Mucosa of stomach (tissue), 1 donor: ENCODE data around the gene ICA1.

Experiments used
- H3K27me3 ChIP-seq: one replicate; pipeline ENCODE4 v1.7.0; 2013; ENCODE audit warnings: mild to moderate bottlenecking, low read length; ENCODE audit not compliant: control insufficient read depth, insufficient read depth
- H3K36me3 ChIP-seq: one replicate; pipeline ENCODE4 v1.7.0; 2013; ENCODE audit warnings: low read length; ENCODE audit not compliant: control insufficient read depth, insufficient read depth
- H3K4me1 ChIP-seq: one replicate; pipeline ENCODE4 v1.7.0; 2013; ENCODE audit warnings: mild to moderate bottlenecking, low read length; ENCODE audit not compliant: control insufficient read depth, insufficient read depth
- H3K4me3 ChIP-seq: one replicate; pipeline ENCODE4 v1.7.0; 2013; ENCODE audit warnings: low read length
- H3K9ac ChIP-seq: one replicate; pipeline ENCODE4 v1.7.0; 2013; ENCODE audit warnings: mild to moderate bottlenecking, low read length, moderate library complexity
- H3K9me3 ChIP-seq: one replicate; pipeline ENCODE4 v1.7.0; 2013; ENCODE audit warnings: mild to moderate bottlenecking, low read length, moderate library complexity; ENCODE audit not compliant: control insufficient read depth
- donor health status: Pancreatic carcinoma.

Gene ICA1

GRCh38 chr7:8216334-8216690 is 45.7 kb downstream of the ICA1 start:
- H3K27me3 ChIP-seq = no peaks in the 10 kb centered on the region
- no peaks in the 10 kb centered on the region for H3K4me1 ChIP-seq
- no peaks in the 10 kb centered on the region for H3K36me3 ChIP-seq

DNA sequence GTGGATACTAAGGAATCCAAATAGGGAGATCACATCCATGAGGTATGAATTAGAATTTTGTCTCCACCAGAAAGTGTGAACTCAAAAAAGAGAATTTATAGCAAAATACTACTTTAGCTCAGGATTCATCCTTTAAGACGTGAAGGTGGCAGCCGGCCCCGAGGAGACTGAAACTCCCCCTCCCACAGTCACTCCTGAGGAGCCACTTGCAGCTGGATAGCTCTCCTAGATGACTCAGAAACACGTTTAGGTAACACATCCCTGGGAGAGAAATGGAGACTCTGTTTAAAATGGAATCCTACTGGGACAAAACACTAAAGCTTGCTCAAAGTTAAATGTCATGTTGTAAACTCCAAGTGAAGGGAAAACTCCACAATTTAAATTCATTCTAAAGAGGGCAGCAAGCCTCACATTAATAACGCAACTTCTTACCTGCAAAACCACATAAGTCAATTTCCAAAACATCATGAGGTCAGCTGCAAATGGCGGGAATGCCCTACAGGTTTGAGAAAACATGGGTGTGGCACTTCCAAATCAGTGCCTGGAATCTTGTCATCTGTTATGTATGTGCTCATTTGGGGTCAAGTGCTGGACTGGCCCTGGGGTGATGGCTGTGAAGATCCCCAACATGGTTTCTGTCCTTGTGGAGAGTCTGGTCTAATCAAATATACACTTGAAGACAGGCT is 46.2 kb downstream of the ICA1 start:
- no peaks in the 10 kb centered on the region for H3K9me3 ChIP-seq
- H3K27me3 ChIP-seq = no peaks in the 10 kb centered on the region
- H3K4me3 ChIP-seq = no peak overlapping the region
- H3K36me3 ChIP-seq = no peaks in the 10 kb centered on the region
- H3K4me1 ChIP-seq = no peaks in the 10 kb centered on the region
- no peak overlapping the region for H3K9ac ChIP-seq

More at GRCh38 chr7:8216334-8216690, 45.7 kb downstream of the ICA1 start:
- Histone ChIP-seq H3K9me3 (no peaks in the 10 kb centered on the region), H3K4me3 (no peak overlapping the region), H3K9ac (no peak overlapping the region)

- H3K4me3 ChIP-seq = no peak overlapping the region
- no peak overlapping the region for H3K9ac ChIP-seq
- H3K9me3 ChIP-seq = no peaks in the 10 kb centered on the region
- H3K36me3 ChIP-seq = no peaks in the 10 kb centered on the region
- no peaks in the 10 kb centered on the region for H3K4me1 ChIP-seq
- no peaks in the 10 kb centered on the region for H3K27me3 ChIP-seq
Measured at GRCh38 chr7:8214244-8214824, 47.6 kb downstream of the ICA1 start.

GRCh38 chr7:8213381-8213780 is 48.6 kb downstream of the ICA1 start:
- Histone ChIP-seq H3K4me1 (no peaks in the 10 kb centered on the region), H3K36me3 (no peaks in the 10 kb centered on the region), H3K4me3 (no peak overlapping the region), H3K9me3 (no peaks in the 10 kb centered on the region), H3K9ac (no peak overlapping the region), H3K27me3 (no peaks in the 10 kb centered on the region)

DNA sequence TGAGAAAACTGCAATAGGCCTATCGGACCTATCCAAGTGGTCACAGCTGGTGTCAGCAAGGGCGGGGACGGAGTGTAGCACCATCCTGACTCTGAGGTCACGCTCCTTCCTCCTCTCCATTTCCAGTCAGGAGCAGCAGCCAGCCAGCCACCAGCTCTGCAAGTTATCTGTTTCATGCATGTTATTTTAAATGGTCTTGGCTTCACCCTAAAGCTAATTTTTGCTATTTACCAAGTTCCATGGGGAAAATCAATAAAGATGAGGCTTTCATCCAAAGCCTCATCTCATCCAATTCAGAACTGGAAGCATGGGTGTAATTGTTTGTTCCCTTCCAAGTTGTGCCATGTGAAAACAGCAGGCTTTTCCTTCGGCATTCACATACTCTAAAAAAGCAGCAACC is 49.3 kb downstream of the ICA1 start:
- H3K9me3 ChIP-seq = no peaks in the 10 kb centered on the region
- no peaks in the 10 kb centered on the region for H3K27me3 ChIP-seq
- no peaks in the 10 kb centered on the region for H3K4me1 ChIP-seq
- H3K36me3 ChIP-seq = no peaks in the 10 kb centered on the region
- H3K4me3 ChIP-seq = no peak overlapping the region
- H3K9ac ChIP-seq = no peak overlapping the region

DNA sequence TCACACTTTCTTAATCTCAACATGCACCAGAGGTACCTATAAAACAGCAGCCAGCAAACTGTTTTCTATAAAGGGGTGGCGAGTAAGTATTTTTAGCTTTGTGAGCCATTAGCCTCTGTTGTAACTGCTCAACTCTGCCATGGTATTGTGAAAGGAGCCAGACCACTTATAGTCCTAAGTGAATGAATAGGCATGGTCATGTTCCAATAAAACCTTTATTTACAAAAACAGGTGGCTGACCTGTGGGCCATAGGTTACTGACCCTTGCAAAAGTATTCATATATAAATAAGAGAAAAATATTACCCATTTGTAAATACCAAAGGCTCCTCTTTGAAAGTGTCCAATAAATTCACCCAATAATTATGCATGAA is 50.3 kb downstream of the ICA1 start:
- Histone ChIP-seq H3K27me3 (no peaks in the 10 kb centered on the region), H3K4me3 (no peak overlapping the region), H3K9me3 (no peaks in the 10 kb centered on the region), H3K9ac (no peak overlapping the region), H3K36me3 (no peaks in the 10 kb centered on the region), H3K4me1 (no peaks in the 10 kb centered on the region)

DNA sequence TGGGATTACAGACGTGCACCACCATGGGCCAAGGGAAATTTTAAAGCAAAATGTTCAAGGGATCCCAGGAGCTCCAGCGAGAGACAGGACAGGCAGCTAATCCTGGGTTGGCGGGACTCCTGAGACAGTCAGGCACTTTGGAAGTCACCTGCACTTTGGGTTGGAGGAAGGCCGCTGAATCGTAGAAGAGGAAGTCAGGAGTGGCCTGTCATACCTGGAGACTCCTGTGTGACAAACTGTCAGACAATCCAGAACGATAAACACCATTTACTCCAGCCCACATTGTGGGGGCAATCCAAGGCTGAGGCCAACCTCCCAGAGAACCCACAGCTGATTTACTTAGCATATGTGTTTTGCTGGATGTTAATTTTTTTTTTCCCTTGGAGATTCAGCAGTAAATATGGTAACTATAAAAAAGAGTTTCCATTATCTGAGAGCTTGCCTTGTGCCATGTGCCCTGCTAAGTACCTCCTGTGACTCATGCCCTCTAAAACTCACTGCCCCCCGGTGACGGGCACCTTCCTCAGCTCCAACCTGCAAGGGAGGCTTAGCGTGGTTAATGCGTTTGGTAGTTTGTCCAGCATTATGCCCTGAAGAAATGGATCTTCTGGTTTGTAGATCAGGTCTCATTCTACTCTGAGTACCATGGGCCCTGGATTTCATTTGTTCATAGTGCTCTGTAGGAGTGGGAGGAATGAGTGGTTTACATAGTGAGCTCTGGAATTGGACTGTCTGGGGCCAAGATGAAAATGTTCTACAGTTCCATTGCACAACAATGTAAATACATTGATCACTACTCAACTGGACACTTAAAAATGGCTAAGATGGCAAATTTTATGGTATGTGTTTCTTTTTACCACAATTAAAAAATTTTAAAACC is 50.9 kb downstream of the ICA1 start:
- no peak overlapping the region for H3K9ac ChIP-seq

DNA sequence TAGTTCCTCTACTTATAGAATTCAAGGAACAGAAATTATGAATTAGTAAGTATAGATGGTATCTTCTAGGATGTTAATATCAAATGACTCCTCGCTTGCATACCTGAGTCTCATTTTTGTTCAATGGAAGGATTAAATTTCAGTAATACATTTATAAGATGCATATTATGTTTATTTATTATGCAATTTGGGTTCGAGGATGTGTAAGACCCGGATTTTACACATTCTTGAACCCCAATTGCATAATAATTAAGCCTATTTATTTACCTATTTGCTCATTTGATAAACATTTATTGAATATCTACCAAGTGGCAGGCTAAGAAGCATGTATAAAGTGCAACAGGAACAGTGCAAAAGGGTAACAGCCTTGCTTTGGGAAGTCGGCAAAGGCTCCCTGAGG is 52.6 kb downstream of the ICA1 start:
- H3K9ac ChIP-seq = no peak overlapping the region
- no peak overlapping the region for H3K4me3 ChIP-seq
- no peaks in the 10 kb centered on the region for H3K4me1 ChIP-seq
- no peaks in the 10 kb centered on the region for H3K36me3 ChIP-seq
- H3K9me3 ChIP-seq = no peaks in the 10 kb centered on the region
- no peaks in the 10 kb centered on the region for H3K27me3 ChIP-seq

More for the DNA sequence above, 50.9 kb downstream of the ICA1 start:
- Histone ChIP-seq H3K4me3 (no peak overlapping the region), H3K4me1 (no peaks in the 10 kb centered on the region), H3K36me3 (no peaks in the 10 kb centered on the region), H3K27me3 (no peaks in the 10 kb centered on the region), H3K9me3 (no peaks in the 10 kb centered on the region)

DNA sequence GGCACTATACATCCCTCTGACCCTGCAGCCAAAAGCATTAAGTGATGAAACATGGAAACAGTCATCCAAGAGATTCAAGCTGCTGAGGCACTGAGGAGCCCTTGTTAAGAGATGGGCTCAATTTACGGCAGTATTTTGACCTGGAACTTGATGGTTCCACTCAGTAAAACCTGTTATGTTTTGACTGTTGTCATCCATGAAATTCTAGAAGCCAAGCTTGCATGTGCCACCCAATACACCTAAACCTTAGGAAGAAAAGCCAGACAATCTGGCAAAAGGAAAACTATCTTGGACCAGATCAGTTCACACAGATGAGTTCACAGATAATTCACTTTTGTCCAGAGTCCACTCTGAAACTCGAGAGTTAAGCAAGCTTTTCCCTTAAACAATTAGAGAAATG is 53.2 kb downstream of the ICA1 start:
- Histone ChIP-seq H3K36me3 (no peaks in the 10 kb centered on the region), H3K9me3 (no peaks in the 10 kb centered on the region), H3K9ac (no peak overlapping the region), H3K4me3 (no peak overlapping the region), H3K4me1 (no peaks in the 10 kb centered on the region), H3K27me3 (no peaks in the 10 kb centered on the region)

DNA sequence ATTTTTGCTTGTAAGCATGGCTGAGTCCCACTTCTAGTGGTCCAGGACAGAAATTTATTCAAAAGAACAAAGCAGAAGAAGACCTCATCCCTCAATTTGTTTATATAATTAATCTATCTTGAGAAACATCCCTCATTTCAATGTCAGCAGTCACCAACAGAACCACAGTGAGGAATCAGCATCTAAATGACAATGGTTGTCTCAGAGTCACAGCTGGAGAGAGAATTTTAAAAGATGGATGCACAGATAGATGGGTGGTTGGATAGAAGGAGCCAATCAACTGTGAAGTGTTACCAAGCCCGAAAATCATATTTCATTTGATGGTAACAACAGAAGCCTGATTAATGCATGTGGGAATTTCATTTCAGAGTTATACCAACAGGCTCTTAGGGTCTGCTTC is 55.0 kb downstream of the ICA1 start:
- H3K36me3 ChIP-seq = no peaks in the 10 kb centered on the region
- H3K9me3 ChIP-seq = no peaks in the 10 kb centered on the region
- no peaks in the 10 kb centered on the region for H3K4me1 ChIP-seq
- no peak overlapping the region for H3K4me3 ChIP-seq
- no peaks in the 10 kb centered on the region for H3K27me3 ChIP-seq
- H3K9ac ChIP-seq = no peak overlapping the region

DNA sequence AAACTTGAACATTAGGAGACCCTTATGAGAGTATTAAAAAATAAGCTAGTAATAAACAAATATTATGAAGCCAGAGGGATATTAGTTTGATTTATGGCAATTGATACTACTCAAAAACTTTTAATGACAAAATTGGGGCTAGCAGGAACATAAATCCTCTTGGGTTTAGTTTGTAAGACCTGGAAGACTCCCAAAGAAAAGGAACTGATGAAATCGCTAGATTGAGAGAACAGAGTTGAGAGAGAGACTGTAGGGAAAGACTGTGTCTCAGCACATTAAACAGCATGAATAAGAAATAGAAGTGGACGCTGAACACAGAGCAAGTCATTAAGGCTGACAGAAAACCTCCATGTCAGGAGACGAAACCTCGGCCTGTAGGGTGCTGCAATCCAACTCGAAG is 56.4 kb downstream of the ICA1 start:
- no peaks in the 10 kb centered on the region for H3K36me3 ChIP-seq
- H3K27me3 ChIP-seq = no peaks in the 10 kb centered on the region
- H3K9me3 ChIP-seq = no peaks in the 10 kb centered on the region
- no peaks in the 10 kb centered on the region for H3K4me1 ChIP-seq
- no peak overlapping the region for H3K4me3 ChIP-seq
- H3K9ac ChIP-seq = no peak overlapping the region

GRCh38 chr7:8205031-8205387 is 57.0 kb downstream of the ICA1 start:
- no peak overlapping the region for H3K4me3 ChIP-seq
- no peak overlapping the region for H3K9ac ChIP-seq
- no peaks in the 10 kb centered on the region for H3K4me1 ChIP-seq
- H3K9me3 ChIP-seq = no peaks in the 10 kb centered on the region
- no peaks in the 10 kb centered on the region for H3K36me3 ChIP-seq
- no peaks in the 10 kb centered on the region for H3K27me3 ChIP-seq
